ENCODE data around the gene BRD4.
A peak's percentile ranks its signal among the peaks of the same experiment; 100 is the strongest.
"Not testable (repeated sequence)": the region's sequence is repeated elsewhere in the genome, so short reads cannot be mapped to it uniquely, and the experiment has no call there.

Gene BRD4

GRCh38 chr19:15332311-15332996 is at the start of gene BRD4:
BRD4 (minus strand) TSS chr19:15332539; CDS start chr19:15273099, 59,440 bp downstream.
- no peak for DNase-seq

GRCh38 chr19:15381864-15382263 is 49.5 kb upstream of the BRD4 start:
- no peak for DNase-seq

GRCh38 chr19:15381429-15381828 is 49.1 kb upstream of the BRD4 start:
- DNase-seq = no peak

- DNase-seq = no peak
Observed at GRCh38 chr19:15379999-15380647, 47.8 kb upstream of the BRD4 start.

- peak; percentile 63 for DNase-seq
Observed at GRCh38 chr19:15379083-15379998, 47.0 kb upstream of the BRD4 start, which contains the start of gene AKAP8. AKAP8 (minus strand) TSS chr19:15379787; CDS start chr19:15379731, 56 bp downstream.

GRCh38 chr19:15378534-15379082 is 46.3 kb upstream of the BRD4 start:
- no peak for DNase-seq

- DNase-seq = no peak
Observed at GRCh38 chr19:15374796-15375440, 42.6 kb upstream of the BRD4 start.

- DNase-seq = no peak
Observed at GRCh38 chr19:15374105-15374651, 41.8 kb upstream of the BRD4 start.

- DNase-seq = no peak
Observed at GRCh38 chr19:15373644-15374043, 41.3 kb upstream of the BRD4 start.

GRCh38 chr19:15372891-15373301 is 40.6 kb upstream of the BRD4 start:
- DNase-seq = no peak

GRCh38 chr19:15372470-15372869 is 40.1 kb upstream of the BRD4 start:
- DNase-seq = no peak

- no peak for DNase-seq
Observed at GRCh38 chr19:15371786-15372380, 39.5 kb upstream of the BRD4 start.

- no peak for DNase-seq
Observed at GRCh38 chr19:15371119-15371518, 38.8 kb upstream of the BRD4 start.

GRCh38 chr19:15369594-15369891 is 37.2 kb upstream of the BRD4 start:
- DNase-seq = no peak

- no peak for DNase-seq
Observed at GRCh38 chr19:15368798-15369593, 36.7 kb upstream of the BRD4 start.

GRCh38 chr19:15368051-15368632 is 35.8 kb upstream of the BRD4 start:
- DNase-seq = no peak

- no peak for DNase-seq
Observed at GRCh38 chr19:15367439-15367838, 35.1 kb upstream of the BRD4 start.

GRCh38 chr19:15365264-15365663 is 32.9 kb upstream of the BRD4 start:
- no peak for DNase-seq

- not testable (repeated sequence) for DNase-seq
Observed at GRCh38 chr19:15363791-15364190, 31.5 kb upstream of the BRD4 start.

- not testable (repeated sequence) for DNase-seq
Observed at GRCh38 chr19:15363048-15363447, 30.7 kb upstream of the BRD4 start.

GRCh38 chr19:15360015-15360414 is 27.7 kb upstream of the BRD4 start:
- not testable (repeated sequence) for DNase-seq

Measured in NCI-H187 treated with DMSO at 0.1 percent for 48 hours (cell line).